Spinal cord (tissue), 10 donors: ENCODE measurements around the gene SPEN. TPM values are rescaled to one million over a fixed set of nuclear protein-coding genes. Genes with fewer than 3 reads are reported as not detected.

ENCODE experiments used
- DNase-seq, 6 donors: peaks; one replicate each; pipeline versions ENCODE4 v3.0.0 to v3.0.0-alpha.2; 2013 to 2015; ENCODE audit warnings: low spot score in 6 of 6, low read depth in 4 of 6
- H3K27ac ChIP-seq: one replicate; pipeline ENCODE4 v1.5.1; 2013; ENCODE audit warnings: low read depth, low read length, control low read depth
- H3K27me3 ChIP-seq: one replicate; pipeline ENCODE4 v1.6.1; 2013; ENCODE audit warnings: low read length; ENCODE audit not compliant: control insufficient read depth, insufficient read depth
- H3K36me3 ChIP-seq: one replicate; pipeline ENCODE4 v1.6.1; 2013; ENCODE audit warnings: low read length; ENCODE audit not compliant: control insufficient read depth, insufficient read depth
- H3K4me1 ChIP-seq: one replicate; pipeline ENCODE4 v1.6.1; 2013; ENCODE audit warnings: low read length; ENCODE audit not compliant: control insufficient read depth, insufficient read depth
- H3K4me3 ChIP-seq: one replicate; pipeline ENCODE4 v1.5.1; 2013; ENCODE audit warnings: low read depth, low read length, control low read depth
- H3K9me3 ChIP-seq: one replicate; pipeline ENCODE4 v1.6.1; 2013; ENCODE audit warnings: low read length; ENCODE audit not compliant: control insufficient read depth, insufficient read depth
- WGBS: methylation state at CpG from one replicate; pipeline ENCODE4 v1.1.5; 2013; ENCODE audit warnings: missing lambda C conversion rate; ENCODE audit not compliant: insufficient coverage; 5-methylcytosine and 5-hydroxymethylcytosine counted together
- polyA plus RNA-seq, 2 donors: library from polyadenylated mRNA; unstranded; fragments of 120-200 nt; gene quantifications; one replicate each; pipeline ENCODE4 v1.2.1, GENCODE V29; 2013; ENCODE audit not compliant: insufficient read length in 2 of 2
- total RNA-seq, 2 donors: library from RNA; depleted of rRNA in 1 of 2; stranded (reverse); fragments of 120-200 nt in 1 of 2; fragments of >200 nt in 1 of 2; gene quantifications; one replicate each; pipeline versions ENCODE4 v1.2.3 to v1.2.4, GENCODE V29; 2013 to 2014
- donor health status: healthy.

SPEN gene
- total and polyA plus RNA-seq, 4 donors, result 37.9 to 79.9 (median 66.8) TPM

- 16% methylated on average over 3 of the region's 16 CpGs for WGBS
- Histone ChIP-seq H3K4me3 (peak overlapping the region; percentile 94), H3K36me3 (no peaks in the 10 kb centered on the region)
These were observed 3.9 kb downstream of the SPEN start for GRCh38 chr1:15851210-15852035.

GRCh38 chr1:15852036-15852827 lies 4.7 kb downstream of the SPEN start:
- Histone ChIP-seq H3K4me1 (peaks cover 17% of the 10 kb centered on the region), H3K27ac (no peak overlapping the region), H3K36me3 (no peaks in the 10 kb centered on the region), H3K4me3 (no peak overlapping the region), H3K9me3 (no peaks in the 10 kb centered on the region), H3K27me3 (no peaks in the 10 kb centered on the region)
- DNase-seq, result peak in 1 of 6 donors; percentile 38
- no CpG with 5 or more reads among the region's 6 CpGs for WGBS

More at GRCh38 chr1:15851210-15852035, 3.9 kb downstream of the SPEN start:
- Histone ChIP-seq H3K4me1 (peaks cover 24% of the 10 kb centered on the region), H3K27me3 (no peaks in the 10 kb centered on the region), H3K27ac (peak overlapping the region; percentile 96), H3K9me3 (no peaks in the 10 kb centered on the region)
- DNase-seq, result peak in 2 of 6 donors; percentile 57 to 84

- Histone ChIP-seq H3K4me1 (peaks cover 16% of the 10 kb centered on the region), H3K27me3 (no peaks in the 10 kb centered on the region), H3K9me3 (no peaks in the 10 kb centered on the region), H3K36me3 (no peaks in the 10 kb centered on the region), H3K27ac (no peak overlapping the region), H3K4me3 (no peak overlapping the region)
- 100% methylated on average over 2 of the region's 3 CpGs for WGBS
- DNase-seq, result no peak
These were observed 5.4 kb downstream of the SPEN start for GRCh38 chr1:15852828-15853302.

GRCh38 chr1:15856888-15857287 lies 9.4 kb downstream of the SPEN start:
- no peaks in the 10 kb centered on the region for H3K9me3 ChIP-seq
- H3K4me1 ChIP-seq, result peaks cover 7% of the 10 kb centered on the region
- WGBS, result 88% methylated on average over 5 of the region's 5 CpGs
- H3K36me3 ChIP-seq, result no peaks in the 10 kb centered on the region
- H3K27me3 ChIP-seq, result no peaks in the 10 kb centered on the region
- no peak overlapping the region for H3K27ac ChIP-seq
- no peak for DNase-seq
- no peak overlapping the region for H3K4me3 ChIP-seq

- H3K27ac ChIP-seq, result no peak overlapping the region
- H3K27me3 ChIP-seq, result no peaks in the 10 kb centered on the region
- H3K4me3 ChIP-seq, result no peak overlapping the region
- no peak for DNase-seq
- H3K4me1 ChIP-seq, result peaks cover 3% of the 10 kb centered on the region
- 92% methylated on average over 3 of the region's 6 CpGs for WGBS
- no peaks in the 10 kb centered on the region for H3K9me3 ChIP-seq
- no peaks in the 10 kb centered on the region for H3K36me3 ChIP-seq
These were observed 10.7 kb downstream of the SPEN start for GRCh38 chr1:15858069-15858670.

- Histone ChIP-seq H3K4me1 (peaks cover 1% of the 10 kb centered on the region), H3K27ac (no peak overlapping the region), H3K27me3 (no peaks in the 10 kb centered on the region), H3K9me3 (no peaks in the 10 kb centered on the region), H3K4me3 (no peak overlapping the region), H3K36me3 (no peaks in the 10 kb centered on the region)
- no CpG with 5 or more reads among the region's 8 CpGs for WGBS
- no peak for DNase-seq
These were observed 11.3 kb downstream of the SPEN start for GRCh38 chr1:15858672-15859372.

GRCh38 chr1:15863156-15863901 lies 15.8 kb downstream of the SPEN start:
- no peak for DNase-seq
- H3K36me3 ChIP-seq, result peaks cover 3% of the 10 kb centered on the region
- no peaks in the 10 kb centered on the region for H3K9me3 ChIP-seq
- H3K27ac ChIP-seq, result no peak overlapping the region
- 100% methylated on average over 1 of the region's 2 CpGs for WGBS
- H3K27me3 ChIP-seq, result no peaks in the 10 kb centered on the region
- H3K4me3 ChIP-seq, result no peak overlapping the region
- H3K4me1 ChIP-seq, result no peaks in the 10 kb centered on the region

- H3K36me3 ChIP-seq, result peaks cover 3% of the 10 kb centered on the region
- no peaks in the 10 kb centered on the region for H3K9me3 ChIP-seq
- WGBS, result no CpG with 5 or more reads among the region's 3 CpGs
- peaks cover 6% of the 10 kb centered on the region for H3K4me1 ChIP-seq
- no peak for DNase-seq
- H3K27ac ChIP-seq, result no peak overlapping the region
- H3K4me3 ChIP-seq, result no peak overlapping the region
- no peaks in the 10 kb centered on the region for H3K27me3 ChIP-seq
These were observed 19.3 kb downstream of the SPEN start for GRCh38 chr1:15866721-15867201.
